ENCODE data around the gene TGFBR1. TPM values are rescaled to one million over a fixed set of nuclear protein-coding genes. Genes with fewer than 3 reads are reported as not detected.

TGFBR1 gene
- polyA plus RNA-seq, 1 donor from 2014 or later, result 78.0 TPM

- TF ChIP-seq SMC3 (conservative IDR thresholded peaks at IDR 0.05; ENCODE audit: poor library complexity) (no peak), EP300 (conservative IDR thresholded peaks at IDR 0.05; ENCODE audit: poor library complexity, severe bottlenecking) (no peak), REST (IDR thresholded peaks at IDR 0.05; ENCODE audit: borderline replicate concordance) (no peak), POLR2AphosphoS5 (IDR thresholded peaks at IDR 0.05) (no peak), RAD21 (conservative IDR thresholded peaks at IDR 0.05) (no peak), EZH2 (IDR thresholded peaks at IDR 0.05; ENCODE audit: borderline replicate concordance, insufficient read depth, low read length, poor library complexity, severe bottlenecking) (no peak), MXI1 (conservative IDR thresholded peaks at IDR 0.05; ENCODE audit: poor library complexity, severe bottlenecking) (no peak), TAF1 (IDR thresholded peaks at IDR 0.05; ENCODE audit: low read depth) (no peak)
- TF ChIP-seq, protein P1, sequence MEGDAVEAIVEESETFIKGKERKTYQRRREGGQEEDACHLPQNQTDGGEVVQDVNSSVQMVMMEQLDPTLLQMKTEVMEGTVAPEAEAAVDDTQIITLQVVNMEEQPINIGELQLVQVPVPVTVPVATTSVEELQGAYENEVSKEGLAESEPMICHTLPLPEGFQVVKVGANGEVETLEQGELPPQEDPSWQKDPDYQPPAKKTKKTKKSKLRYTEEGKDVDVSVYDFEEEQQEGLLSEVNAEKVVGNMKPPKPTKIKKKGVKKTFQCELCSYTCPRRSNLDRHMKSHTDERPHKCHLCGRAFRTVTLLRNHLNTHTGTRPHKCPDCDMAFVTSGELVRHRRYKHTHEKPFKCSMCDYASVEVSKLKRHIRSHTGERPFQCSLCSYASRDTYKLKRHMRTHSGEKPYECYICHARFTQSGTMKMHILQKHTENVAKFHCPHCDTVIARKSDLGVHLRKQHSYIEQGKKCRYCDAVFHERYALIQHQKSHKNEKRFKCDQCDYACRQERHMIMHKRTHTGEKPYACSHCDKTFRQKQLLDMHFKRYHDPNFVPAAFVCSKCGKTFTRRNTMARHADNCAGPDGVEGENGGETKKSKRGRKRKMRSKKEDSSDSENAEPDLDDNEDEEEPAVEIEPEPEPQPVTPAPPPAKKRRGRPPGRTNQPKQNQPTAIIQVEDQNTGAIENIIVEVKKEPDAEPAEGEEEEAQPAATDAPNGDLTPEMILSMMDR (IDR thresholded peaks at IDR 0.05; ENCODE audit: poor library complexity, severe bottlenecking), result no peak
- no peak overlapping the region for H3K4me2 ChIP-seq (ENCODE audit: low read length)
Measured at GRCh38 chr9:99139868-99140267, 35.0 kb downstream of the TGFBR1 start.

GRCh38 chr9:99140685-99141314 is 35.9 kb downstream of the TGFBR1 start:
- no peak overlapping the region for H3K4me3 ChIP-seq (ENCODE audit: low read length)
- no peaks in the 10 kb centered on the region for H3K79me2 ChIP-seq (replicated peaks; ENCODE audit: insufficient read depth, low read length)
- H3K4me2 ChIP-seq (ENCODE audit: low read length), result no peak overlapping the region
- H3K27me3 ChIP-seq (ENCODE audit: insufficient read depth, low read depth, low read length), result no peaks in the 10 kb centered on the region
- no peaks in the 10 kb centered on the region for H3K9me3 ChIP-seq (ENCODE audit: low read length)
- H3K36me3 ChIP-seq (ENCODE audit: insufficient read depth, low read length), result peaks cover 8% of the 10 kb centered on the region
- H3K9me2 ChIP-seq (ENCODE audit: insufficient read depth, low read length), result no peaks in the 10 kb centered on the region
- no peaks in the 10 kb centered on the region for H3F3A ChIP-seq (ENCODE audit: insufficient read depth, low read length, poor library complexity, severe bottlenecking)
- no peak overlapping the region for H3K27ac ChIP-seq (ENCODE audit: low read length)
- TF ChIP-seq MXI1 (conservative IDR thresholded peaks at IDR 0.05; ENCODE audit: poor library complexity, severe bottlenecking) (no peak), RAD21 (conservative IDR thresholded peaks at IDR 0.05) (peak; percentile 84), SMC3 (conservative IDR thresholded peaks at IDR 0.05; ENCODE audit: poor library complexity) (peak; percentile 87)
- TF ChIP-seq, protein P1 (IDR thresholded peaks at IDR 0.05; ENCODE audit: poor library complexity, severe bottlenecking), result peak; percentile 77
- H2AFZ ChIP-seq (ENCODE audit: low read depth, low read length), result no peak overlapping the region
- H3K9ac ChIP-seq (ENCODE audit: low read length), result no peak overlapping the region
- no peaks in the 10 kb centered on the region for H4K20me1 ChIP-seq (ENCODE audit: insufficient read depth)

More at GRCh38 chr9:99139868-99140267, 35.0 kb downstream of the TGFBR1 start:
- Histone ChIP-seq H3K9me2 (ENCODE audit: insufficient read depth, low read length) (no peaks in the 10 kb centered on the region), H3K27me3 (ENCODE audit: insufficient read depth, low read depth, low read length) (no peaks in the 10 kb centered on the region), H3K36me3 (ENCODE audit: insufficient read depth, low read length) (peaks cover 8% of the 10 kb centered on the region), H3K9me3 (ENCODE audit: low read length) (no peaks in the 10 kb centered on the region), H4K20me1 (ENCODE audit: insufficient read depth) (no peaks in the 10 kb centered on the region), H3F3A (ENCODE audit: insufficient read depth, low read length, poor library complexity, severe bottlenecking) (no peaks in the 10 kb centered on the region), H2AFZ (ENCODE audit: low read depth, low read length) (no peak overlapping the region), H3K27ac (ENCODE audit: low read length) (no peak overlapping the region), H3K79me2 (replicated peaks; ENCODE audit: insufficient read depth, low read length) (no peaks in the 10 kb centered on the region), H3K4me3 (ENCODE audit: low read length) (no peak overlapping the region), H3K9ac (ENCODE audit: low read length) (no peak overlapping the region)

Measured in neural cell (in vitro differentiated cells).